Bronchial epithelial cell (primary cell): ENCODE data around the gene MYPN. TPM values are rescaled to one million over a fixed set of nuclear protein-coding genes. Genes with fewer than 3 reads are reported as not detected.

ENCODE experiments used
- DNase-seq: peaks from one replicate; pipeline ENCODE4 v3.0.0-alpha.2; 2010; ENCODE audit warnings: low read depth
- FAIRE-seq: peaks from 2 replicates; lab custom pipeline; 2011; peaks lifted over from hg19 to GRCh38; lab: Jason Lieb, UNC
- H3K27me3 ChIP-seq: 2 replicates; pipeline ENCODE4 v1.5.1; 2011; ENCODE audit warnings: low read length; ENCODE audit not compliant: control insufficient read depth, insufficient read depth
- H3K36me3 ChIP-seq: 2 replicates; pipeline ENCODE4 v1.5.1; 2011; ENCODE audit warnings: low read length; ENCODE audit not compliant: control insufficient read depth, insufficient read depth
- H3K4me3 ChIP-seq: 2 replicates; pipeline ENCODE4 v1.5.1; 2011; ENCODE audit warnings: mild to moderate bottlenecking, low read depth, low read length, control low read depth
- total RNA-seq: library from RNA; depleted of rRNA; stranded (reverse); fragments of >200 nt; gene quantifications from 2 replicates; pipeline ENCODE4 v1.2.1, GENCODE V29; 2014
- TF ChIP-seq, protein P1 (sequence below): IDR thresholded peaks from 2 replicates; pipeline ENCODE4 v1.5.1; 2011; ENCODE audit warnings: mild to moderate bottlenecking, moderate library complexity, low read length, control low read depth, inconsistent platforms; ENCODE audit not compliant: insufficient read depth, severe bottlenecking

MYPN gene
- total RNA-seq, 1 donor from 2014 or later: not detected

DNA sequence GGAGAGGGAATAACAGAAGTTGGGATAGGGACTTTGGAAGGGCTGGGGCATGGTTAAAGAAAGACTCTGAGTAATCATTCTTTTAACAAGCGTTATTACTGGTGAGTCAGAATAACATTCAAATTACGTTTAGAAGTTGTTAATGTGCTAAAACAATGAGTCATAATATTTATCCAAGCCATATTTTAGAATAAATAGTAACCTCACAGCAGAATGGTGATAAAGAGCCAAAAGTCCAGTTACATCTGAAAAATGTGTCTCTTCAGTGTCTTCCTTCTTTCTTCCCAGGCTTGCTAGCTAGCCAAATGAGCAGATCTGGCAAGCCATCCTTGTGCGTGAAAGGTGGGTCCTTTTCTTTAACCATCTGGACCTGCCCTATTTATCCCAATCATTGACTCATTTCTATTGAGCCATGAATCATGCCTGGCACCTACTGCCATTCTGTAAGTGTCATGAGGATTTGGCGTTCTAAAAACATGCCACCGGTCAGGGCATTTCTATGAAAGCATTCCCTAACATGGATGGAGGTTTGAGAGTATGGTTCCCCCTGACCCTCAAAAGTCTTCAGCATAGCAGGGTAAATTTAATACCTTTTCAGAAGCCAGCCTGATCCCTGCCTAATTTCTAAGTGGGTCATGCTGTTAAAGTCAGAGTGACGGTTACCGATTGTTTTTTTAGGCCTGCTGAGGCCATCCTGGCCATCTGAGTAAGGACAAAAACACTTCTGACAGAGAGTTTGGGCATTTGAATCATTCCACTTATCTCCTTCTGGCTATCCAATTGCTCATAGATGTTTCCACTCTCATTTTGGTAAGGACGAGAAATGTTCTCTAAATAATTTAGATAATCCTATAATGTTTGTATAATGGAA is 26.9 kb downstream of the MYPN start:
- peak; percentile 94 for DNase-seq
- Histone ChIP-seq H3K36me3 (no peaks in the 10 kb centered on the region), H3K4me3 (no peak overlapping the region), H3K27me3 (no peaks in the 10 kb centered on the region)
- FAIRE-seq: no peak
- TF ChIP-seq, protein P1, sequence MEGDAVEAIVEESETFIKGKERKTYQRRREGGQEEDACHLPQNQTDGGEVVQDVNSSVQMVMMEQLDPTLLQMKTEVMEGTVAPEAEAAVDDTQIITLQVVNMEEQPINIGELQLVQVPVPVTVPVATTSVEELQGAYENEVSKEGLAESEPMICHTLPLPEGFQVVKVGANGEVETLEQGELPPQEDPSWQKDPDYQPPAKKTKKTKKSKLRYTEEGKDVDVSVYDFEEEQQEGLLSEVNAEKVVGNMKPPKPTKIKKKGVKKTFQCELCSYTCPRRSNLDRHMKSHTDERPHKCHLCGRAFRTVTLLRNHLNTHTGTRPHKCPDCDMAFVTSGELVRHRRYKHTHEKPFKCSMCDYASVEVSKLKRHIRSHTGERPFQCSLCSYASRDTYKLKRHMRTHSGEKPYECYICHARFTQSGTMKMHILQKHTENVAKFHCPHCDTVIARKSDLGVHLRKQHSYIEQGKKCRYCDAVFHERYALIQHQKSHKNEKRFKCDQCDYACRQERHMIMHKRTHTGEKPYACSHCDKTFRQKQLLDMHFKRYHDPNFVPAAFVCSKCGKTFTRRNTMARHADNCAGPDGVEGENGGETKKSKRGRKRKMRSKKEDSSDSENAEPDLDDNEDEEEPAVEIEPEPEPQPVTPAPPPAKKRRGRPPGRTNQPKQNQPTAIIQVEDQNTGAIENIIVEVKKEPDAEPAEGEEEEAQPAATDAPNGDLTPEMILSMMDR: no peak

DNA sequence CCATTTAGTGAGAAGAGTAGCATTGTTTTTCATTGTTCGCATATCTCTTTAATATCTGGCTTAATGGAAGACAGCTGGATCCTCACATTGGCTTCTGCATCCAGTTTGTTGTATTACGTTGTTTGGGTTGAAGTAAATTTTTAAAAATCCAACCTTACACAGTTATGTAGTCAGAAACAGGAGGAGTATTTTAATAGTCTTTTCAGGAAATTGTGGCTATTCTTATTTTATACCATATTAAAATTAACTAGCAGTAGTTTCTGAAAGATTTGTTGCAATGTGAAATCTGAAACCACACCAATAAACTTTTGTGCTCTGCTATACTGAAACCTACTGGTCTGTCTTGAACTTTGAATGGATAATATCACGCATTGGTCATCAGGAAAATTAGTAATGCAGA is 27.9 kb downstream of the MYPN start:
- FAIRE-seq: no peak
- no peak for DNase-seq
- no peaks in the 10 kb centered on the region for H3K27me3 ChIP-seq
- H3K36me3 ChIP-seq: no peaks in the 10 kb centered on the region
- H3K4me3 ChIP-seq: no peak overlapping the region
- TF ChIP-seq, protein P1: no peak

DNA sequence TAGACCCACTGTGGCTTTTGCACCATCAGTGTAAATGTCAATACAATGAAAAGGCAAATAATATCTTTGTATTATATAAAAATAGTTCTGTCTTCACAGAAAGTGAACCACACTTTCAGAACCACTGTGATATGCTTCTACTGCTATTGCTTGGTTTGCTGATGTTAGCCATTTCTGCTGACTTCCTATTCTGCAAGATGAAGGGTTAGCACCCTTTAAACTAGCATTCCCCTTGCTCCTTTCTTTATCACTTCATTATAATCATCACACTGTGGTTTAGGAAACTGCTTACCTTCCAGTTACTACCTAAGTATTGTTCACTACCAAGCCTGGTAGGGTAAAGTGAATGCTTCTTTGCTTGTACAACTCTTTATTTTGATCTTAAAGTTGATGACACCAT is 29.2 kb downstream of the MYPN start:
- no peaks in the 10 kb centered on the region for H3K36me3 ChIP-seq
- TF ChIP-seq, protein P1: no peak
- no peak overlapping the region for H3K4me3 ChIP-seq
- DNase-seq (no peak), FAIRE-seq (no peak)
- no peaks in the 10 kb centered on the region for H3K27me3 ChIP-seq

DNA sequence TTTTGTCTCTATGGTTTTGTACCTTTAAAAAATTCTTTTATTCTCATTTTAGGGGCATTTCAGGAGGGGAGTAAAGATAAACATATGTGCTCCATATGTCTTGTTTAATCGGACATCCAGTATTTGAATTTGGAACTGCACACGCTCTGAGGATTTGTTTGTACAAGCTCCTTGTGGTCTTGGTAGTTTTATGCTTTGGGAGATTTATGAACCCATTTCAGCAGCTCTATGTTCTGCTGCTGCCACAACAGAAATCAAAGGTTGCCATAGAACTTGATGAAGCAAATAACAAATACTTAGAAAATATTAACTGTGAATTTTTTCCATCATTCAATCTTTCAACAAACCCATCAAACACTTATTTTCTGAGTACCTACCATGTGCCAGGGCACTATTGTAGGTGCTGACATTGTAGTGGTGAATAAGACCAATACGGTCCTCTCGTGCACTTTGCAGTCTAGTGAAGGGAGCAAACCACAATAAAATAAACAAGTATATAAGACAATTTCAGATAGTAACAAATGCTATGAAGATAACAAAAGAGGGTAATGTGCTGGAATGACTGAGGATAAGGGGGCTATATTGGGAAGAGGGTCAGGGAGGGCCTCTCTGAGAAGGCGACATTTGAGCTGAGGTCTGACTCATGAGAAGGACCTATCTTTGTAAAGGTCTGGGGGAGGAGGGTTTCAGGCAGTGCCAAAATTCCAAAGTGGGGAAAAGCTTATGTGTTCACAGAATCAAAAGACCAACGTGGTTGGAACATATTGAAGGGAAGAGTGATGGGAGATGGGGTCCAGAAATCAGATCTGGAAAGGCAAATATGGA is 30.4 kb downstream of the MYPN start:
- DNase-seq (no peak), FAIRE-seq (no peak)
- TF ChIP-seq, protein P1: no peak
- H3K27me3 ChIP-seq: no peaks in the 10 kb centered on the region
- H3K36me3 ChIP-seq: no peaks in the 10 kb centered on the region
- no peak overlapping the region for H3K4me3 ChIP-seq

DNA sequence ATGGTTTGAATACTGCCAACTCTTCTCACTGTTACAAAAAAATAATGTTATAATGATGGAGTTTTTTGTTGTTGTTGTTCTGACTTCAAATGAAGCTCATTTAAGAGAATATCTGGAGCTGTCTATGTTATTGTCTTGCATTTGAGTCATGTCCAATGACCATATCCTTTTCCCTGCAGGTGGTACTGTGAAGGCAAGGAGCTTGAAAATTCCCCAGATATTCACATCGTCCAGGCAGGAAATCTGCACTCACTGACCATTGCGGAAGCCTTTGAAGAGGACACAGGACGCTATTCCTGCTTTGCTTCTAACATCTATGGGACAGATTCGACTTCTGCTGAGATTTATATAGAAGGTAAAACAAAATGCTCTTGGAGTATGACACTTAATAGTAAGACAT is 33.5 kb downstream of the MYPN start:
- FAIRE-seq (no peak), DNase-seq (no peak)
- TF ChIP-seq, protein P1: no peak
- Histone ChIP-seq H3K36me3 (no peaks in the 10 kb centered on the region), H3K4me3 (no peak overlapping the region), H3K27me3 (no peaks in the 10 kb centered on the region)
